Stimulated activated CD4-positive, alpha-beta T cell treated with anti-CD3 and anti-CD28 coated beads, Interleukin-4, amount 100 ng/mL, for 24 hours (primary cell): ENCODE results near the gene ALG9.

ENCODE experiments used
- DNase-seq: peaks from one replicate; pipeline ENCODE4 v3.0.0-alpha.2; 2020

The ALG9 gene

DNA sequence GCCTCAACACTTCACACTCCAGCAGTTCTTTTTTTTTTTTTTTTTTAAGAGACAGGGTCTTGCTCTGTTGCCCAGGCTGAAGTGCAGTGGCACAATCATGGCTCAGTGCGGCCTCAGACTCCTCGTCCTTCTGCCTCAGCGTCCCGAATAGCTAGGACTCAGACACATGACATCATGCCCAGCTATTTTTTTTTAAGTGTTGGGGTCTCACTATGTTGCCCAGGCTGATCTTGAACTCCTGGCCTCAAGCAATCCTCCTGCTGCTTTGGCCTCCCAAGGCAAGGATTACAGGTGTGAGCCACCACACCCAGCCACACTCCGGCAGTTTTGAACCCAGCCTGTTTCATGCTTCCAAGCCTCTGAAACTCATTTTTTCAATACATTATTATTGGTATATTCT lies 108.9 kb downstream of the ALG9 start:
- no peak for DNase-seq

DNA sequence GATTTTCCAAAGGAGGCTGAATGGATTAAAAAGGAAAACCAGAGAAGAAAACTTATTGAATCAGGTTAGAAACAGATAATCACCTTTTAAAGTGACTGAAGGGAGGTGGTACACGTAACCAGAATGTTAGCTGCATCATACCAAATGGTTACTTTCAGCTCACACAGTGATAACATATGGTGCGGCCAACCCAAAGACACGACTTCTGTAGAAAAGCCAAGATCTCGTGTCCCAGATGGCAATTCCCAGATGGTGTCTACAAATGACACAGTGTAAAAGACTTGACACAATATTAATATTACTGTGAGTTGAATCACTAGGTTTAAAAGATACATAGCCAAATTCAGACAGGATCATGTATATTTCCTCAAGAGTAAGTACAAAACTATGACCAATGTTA lies 110.3 kb downstream of the ALG9 start:
- no peak for DNase-seq

DNA sequence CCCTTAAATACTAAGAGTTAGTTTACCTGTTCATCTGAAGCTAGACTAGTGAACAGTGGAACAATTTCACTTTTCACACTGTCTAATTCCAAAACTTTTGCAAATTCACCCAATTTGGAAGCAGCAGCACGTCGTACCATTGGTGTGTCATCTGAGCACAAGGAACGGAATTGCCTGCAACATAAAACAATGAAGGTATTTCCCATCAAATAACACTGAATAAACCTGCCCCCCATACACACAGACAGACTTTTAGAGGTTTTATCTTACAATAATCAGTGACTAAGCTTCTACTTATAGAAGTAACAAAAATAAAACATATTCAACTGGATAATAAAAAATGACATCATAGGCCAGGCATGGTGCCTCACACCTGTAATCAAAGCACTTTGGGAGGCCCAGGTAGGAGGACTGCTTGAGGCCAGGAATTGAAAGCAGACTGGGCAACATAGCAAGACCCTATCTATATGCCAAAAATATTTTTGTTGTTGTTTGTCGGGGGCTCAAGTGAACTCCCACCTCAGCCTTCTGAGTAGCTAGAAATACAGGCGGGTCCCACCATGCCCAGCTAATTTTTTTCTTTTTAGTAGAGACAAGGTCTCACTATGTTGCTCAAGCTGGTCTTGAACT lies 111.5 kb downstream of the ALG9 start:
- DNase-seq, result no peak

DNA sequence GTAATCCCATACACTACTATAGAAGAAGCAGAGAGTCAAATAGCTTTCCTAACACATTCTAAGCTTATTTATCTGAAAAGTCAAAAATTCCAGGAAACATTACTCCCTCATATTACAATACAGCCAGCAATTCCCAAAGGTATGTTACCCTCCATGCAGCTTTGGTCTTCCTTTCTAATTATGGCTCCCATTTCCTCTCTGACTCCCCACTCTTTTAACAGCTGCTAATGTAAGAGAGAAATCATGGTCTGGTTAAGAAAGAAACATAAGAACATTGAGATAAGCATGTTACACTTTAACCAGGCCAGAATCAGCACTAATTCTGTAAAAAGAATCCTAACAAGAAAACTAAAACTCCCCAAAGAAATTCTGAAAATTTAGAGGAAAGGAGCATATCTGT lies 112.0 kb downstream of the ALG9 start:
- DNase-seq, result no peak

DNA sequence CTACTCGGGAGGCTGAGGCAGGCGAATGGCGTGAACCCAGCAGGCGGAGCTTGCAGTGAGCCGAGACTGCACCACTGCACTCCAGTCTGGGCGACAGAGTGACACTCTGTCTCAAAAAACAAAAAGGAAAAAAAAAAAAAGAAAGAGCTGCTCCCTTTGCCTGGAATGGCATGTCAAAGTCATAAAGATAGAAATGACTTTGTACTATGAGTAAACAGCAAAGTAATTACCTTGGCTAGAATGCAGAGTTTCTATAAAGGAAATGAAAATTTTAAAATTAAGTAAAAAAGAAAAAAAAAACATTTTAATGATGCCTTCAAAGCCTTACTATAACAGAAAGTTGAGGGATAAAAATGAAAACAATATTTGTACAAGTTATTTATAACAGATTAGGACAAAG lies 115.3 kb downstream of the ALG9 start:
- no peak for DNase-seq

DNA sequence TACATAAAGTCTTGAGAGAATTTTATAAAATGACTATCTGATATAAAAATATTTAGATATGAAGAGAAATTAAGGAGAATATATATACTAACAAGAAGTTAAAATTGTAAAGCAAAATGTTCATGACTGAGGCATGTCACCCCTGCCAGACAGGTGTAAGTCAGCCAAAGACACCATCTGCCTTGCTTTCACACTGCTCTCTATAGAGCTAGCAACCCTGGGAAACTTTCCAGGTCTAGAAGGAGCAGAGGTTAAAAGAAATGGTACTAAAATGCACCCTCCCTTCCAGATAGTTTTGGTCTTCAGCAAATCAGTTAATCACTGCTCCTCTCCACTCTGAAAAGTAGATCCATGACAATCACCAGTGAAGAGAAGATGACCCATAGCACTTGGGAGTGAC lies 121.7 kb downstream of the ALG9 start:
- DNase-seq, result no peak

DNA sequence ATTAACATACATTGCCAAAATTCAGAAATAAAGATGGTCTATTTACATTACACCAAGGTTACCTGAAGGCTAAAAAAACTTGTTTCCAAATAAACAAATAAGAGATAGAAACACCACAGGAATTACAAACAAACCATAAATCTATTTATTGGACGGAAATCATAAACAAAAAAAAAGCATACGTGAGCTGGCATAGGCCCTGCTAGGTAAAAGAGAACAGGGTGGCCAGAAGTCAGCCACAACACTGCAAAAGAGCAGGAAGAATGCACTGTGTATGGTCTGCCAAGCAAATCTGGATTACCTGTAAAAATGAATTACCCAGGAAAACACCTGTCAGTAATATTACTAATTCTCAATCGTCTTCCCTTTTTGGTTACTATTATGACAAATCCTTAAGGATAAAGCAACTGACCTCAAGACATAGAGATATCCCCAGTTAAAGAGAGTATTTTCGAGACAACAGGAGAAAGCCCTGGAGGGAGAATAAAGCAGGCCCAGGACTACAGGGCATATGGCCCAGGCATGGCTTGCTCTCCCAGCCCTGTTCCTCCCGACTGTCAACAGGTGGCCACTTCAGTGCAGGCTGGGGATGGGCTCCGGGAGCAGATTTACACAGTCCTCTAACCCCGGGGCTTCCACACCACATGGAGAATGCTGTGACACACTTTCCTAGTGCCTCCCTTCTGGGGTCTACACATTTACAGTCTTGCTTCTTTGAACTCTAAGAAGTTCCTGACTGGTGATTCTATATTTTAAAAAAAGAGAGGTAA lies 123.2 kb downstream of the ALG9 start:
- no peak for DNase-seq

DNA sequence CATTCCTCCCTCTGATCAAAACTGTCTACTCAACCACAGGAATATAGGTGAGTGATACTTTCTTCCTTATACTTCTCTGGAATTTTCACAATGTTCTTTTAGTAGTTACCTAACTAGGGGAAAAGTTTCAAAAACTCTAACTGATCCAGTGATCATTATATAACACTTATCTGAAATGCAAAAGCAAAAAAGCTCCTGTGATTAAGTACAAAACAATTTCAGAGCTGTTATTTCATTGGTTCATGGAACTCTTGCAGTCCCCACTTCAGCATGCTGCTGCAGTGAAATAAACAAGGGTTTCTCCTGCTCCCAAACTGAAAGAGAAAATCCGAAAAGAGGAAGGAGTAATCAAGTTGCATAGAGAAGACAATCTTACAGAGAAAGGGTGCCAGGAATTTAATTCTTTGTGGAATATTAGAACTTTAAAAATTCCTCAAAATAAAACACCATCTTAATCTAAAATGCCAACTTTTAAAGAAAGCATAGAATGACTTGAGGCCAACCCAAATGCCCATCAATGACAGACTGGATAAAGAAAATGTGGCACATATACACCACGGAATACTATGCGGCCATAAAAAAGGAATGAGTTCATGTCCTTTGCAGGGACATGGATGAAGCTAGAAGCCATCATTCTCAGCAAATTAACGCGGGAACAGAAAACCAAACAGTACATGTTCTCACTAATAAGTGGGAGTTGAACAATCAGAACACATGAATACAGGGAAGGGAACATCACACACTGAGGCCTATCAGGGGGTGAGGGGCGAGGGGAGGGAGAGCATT lies 125.5 kb downstream of the ALG9 start:
- no peak for DNase-seq

DNA sequence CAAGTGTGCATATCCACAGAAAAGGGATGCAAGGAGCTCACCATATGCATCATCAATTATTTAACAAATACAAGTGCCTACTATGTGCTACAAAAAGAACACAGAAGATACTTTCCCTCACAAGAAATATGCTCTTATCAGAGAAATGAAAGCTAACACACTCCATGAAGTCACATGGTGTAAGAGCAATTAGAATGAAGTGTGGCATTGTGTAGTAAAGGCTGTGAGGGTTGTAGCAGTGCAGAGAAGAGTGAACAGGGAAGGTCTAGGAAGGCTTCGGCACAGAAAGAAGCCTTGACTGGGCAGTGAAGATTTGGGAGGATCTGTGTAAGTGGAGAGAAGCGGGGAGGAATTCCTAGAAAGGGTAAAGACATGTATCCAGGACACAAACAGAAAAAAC lies 127.7 kb downstream of the ALG9 start:
- DNase-seq, result no peak

DNA sequence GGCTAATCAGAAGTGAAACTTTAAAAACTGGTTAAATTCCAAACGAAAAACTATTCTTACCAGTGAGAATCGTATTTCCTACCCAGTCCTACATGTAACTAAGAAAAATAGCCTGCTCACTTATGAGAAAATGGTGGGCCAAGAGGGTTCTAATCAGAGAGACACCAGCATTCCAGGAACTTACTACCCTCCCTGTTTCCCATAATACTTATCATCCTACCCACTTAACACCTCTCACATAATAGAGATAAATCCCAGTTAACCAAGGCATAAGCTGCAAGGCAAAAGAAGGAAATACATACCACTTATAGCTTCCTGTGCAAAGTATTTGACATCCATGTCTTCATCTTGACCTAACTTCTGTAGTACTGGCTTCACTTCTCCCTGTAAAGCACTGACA lies 129.6 kb downstream of the ALG9 start:
- no peak for DNase-seq

DNA sequence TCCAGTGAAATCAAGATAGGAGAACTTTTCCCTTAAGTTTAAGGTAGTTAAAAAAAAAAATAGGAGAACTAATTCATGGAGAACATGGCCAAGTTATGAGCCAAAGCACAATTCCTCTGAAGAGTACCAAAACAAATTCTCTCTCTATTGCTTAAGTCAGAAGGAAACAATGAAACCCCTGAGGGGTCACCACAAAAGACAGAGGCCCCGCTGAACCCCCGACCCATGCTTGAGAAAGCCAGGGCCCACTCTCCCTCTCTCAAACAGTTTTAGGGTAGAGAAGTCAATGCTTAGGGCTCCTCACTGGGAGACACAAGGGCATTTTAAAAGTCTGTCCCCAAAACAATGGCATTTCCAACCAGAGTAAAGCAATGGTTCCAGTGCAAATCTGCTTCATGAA lies 132.1 kb downstream of the ALG9 start:
- DNase-seq, result no peak

DNA sequence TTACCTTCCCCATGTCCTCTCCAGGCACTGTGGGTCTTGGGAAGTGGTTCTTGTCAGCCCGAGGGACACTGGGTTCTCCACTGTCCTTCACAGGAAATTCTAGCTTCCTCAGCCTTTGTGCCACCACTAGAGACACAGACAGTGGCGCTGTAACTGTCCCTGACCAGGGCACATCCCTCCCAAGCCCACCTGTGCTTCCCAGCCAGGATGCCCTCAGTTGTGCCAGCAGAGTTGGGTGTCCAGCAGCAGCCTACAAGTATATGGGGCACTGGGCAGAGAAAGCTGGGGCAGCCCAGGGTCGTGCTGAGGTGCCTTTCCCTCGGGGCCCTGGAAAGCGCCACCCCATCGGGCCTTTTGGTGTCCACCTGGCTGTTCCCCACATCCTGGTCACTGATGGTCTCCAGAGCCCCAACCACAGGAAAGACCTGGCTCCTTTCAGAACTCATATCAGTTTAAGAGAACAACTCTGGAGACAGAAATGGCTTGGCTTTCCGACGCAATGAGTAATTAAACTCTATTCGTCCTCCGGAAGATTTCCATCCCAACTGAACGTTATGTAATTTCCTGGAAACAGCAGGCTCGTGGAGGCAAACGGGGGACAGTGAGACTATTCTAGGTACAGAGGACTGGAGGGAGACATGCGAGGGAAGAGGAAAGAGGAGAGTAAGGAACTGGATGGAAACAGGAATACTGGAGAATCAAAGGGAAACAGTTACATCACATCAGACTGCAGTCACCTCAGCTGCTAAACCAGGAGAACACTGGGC lies 133.8 kb downstream of the ALG9 start:
- DNase-seq, result no peak

DNA sequence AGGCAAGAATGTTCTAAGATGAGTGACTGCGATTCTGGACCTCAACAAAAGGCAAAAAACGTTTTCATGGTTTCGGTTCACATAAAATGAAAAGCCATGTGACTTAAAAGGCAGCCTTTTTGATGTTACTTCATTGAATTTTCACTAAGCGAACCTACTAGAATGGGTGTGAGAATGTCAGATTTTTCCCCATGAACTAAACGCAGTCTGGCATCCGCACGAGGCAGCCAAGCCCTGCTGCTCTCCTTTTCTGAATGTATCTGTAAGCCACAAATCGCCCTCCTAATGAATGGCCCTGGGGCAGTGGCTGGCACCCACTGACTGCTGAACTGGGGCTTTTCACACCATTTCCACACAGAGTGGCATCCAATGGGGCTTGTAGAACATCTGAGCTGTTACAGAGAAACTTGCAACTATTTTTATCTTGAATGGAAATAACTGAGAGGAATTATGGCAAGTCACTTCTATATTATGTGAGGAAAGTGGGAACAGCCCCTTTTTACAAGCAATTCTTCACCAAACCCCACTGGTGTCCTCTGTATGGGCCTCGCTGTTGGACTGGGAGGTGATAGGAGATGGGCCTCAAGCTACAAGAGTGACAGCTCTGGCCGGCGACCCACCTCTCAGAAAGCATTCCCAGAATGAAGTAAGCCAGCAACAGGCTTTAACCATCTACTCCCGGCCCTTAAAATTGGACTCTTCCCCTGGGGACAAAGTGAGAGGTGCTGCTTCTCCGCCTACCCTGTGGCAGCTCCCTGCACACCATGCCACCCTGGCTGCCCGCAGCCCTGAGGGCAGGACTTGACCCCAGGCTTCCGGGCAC lies 134.5 kb downstream of the ALG9 start:
- DNase-seq, result no peak
